ENCODE measurements around the gene SUSD6. TPM values are rescaled to one million over a fixed set of nuclear protein-coding genes. Genes with fewer than 3 reads are reported as not detected.

SUSD6 gene
- total RNA-seq, 3 donors from 2014 or later: 97.4 to 108 (median 103) TPM

DNA sequence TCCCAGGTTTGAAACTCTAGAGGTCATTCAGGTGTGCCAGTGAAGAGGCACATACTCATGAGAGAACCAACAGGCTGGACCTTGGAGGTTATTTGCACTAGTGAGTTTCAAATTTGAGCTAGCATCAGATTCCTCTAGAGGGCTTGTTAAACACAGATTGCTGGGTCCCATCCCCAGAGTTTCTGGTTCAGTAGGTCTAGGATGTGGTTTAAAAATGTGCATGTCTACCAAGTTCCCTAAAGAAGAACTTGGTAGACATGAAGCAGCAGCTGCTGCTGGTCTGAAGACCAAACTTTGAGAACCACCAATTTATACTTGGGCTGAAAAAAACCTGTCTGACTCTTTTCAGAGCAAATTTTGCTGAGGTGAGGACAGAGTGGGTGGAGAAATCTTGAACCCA lies 61.7 kb downstream of the SUSD6 start:
- Mint-ChIP-seq H3K4me1 (ENCODE audit: low read depth) (peaks cover 92% of the 10 kb centered on the region), H3K9me3 (no peaks in the 10 kb centered on the region), H3K27me3 (ENCODE audit: low read depth) (no peaks in the 10 kb centered on the region), H3K4me3 (peak overlapping the region; percentile 72), H3K36me3 (ENCODE audit: insufficient read depth) (peaks cover 30% of the 10 kb centered on the region)
- ATAC-seq (no peak), DNase-seq (no peak)

DNA sequence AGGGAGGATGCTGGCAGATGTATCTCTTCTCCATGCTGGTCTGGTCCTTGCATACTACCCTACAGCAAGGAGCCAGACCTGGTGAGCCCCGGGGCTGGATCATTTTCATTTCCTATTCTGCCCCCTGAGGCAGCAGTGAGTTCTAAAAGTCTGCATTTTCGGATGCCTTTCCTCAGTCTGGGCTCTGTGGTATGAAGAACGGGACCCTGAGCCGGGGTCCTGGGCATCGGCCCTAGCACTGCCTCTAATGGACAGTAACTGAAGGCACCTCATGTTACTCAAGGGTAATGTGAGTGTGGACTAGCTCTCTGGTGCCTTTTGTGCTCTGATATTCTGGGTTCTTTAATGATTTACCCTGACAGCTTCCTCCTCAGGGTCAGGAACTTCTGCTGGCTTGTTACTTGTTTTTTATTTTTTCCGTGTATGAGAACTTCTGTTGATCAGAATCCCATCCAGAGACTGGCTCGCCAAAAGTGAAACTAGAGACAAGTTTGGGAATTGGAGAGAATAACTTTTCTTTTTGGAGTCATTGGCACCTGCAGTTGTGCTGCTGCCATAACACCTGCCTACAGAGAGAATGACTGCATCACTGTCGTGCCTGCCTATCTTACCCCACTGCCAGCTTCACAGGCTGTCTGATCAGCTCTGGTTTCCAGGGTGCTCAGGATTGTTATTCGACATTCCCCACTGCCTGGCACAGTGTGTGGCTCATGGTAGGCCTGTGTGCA lies 62.3 kb downstream of the SUSD6 start:
- H3K36me3 Mint-ChIP-seq (ENCODE audit: insufficient read depth): peaks cover 30% of the 10 kb centered on the region
- no peaks in the 10 kb centered on the region for H3K9me3 Mint-ChIP-seq
- H3K4me1 Mint-ChIP-seq (ENCODE audit: low read depth): peaks cover 91% of the 10 kb centered on the region
- H3K27me3 Mint-ChIP-seq (ENCODE audit: low read depth): no peaks in the 10 kb centered on the region
- DNase-seq (no peak), ATAC-seq (no peak)
- H3K4me3 Mint-ChIP-seq: peak overlapping the region; percentile 72

DNA sequence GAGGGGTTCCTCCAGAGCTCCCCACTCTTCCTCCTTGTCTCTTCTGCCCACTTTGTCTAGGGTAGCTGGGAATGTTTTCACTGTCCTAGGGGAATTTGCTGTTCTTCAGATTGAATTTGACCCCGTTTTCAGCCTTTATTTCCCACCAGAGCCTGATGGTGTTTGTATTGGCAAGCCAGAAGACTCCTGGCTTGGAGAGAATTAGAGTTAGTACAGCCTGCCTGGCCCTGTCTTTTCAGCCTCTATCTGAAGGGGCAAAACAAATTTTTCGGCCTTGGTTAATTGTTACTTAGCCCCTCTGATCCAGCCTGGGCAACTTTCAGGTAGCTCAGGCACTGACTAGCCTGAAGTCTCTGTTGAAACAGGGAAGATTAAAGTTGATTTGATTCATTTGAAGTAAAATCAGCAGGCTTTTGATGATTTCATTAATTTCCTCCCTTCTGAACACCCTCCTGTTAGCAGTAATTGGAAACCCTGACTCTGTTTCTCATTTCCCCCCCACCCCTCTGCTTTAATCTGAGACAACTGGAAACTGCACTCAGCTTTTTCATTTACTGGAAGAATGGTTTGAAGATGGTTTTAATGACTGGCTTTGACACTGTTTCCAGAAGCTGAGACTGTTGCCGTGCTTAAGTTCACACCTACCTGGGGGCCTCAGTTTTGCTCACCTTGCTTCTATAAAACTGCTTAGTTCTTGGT lies 63.3 kb downstream of the SUSD6 start:
- ATAC-seq: peak; percentile 36 to 42
- no peak for DNase-seq

DNA sequence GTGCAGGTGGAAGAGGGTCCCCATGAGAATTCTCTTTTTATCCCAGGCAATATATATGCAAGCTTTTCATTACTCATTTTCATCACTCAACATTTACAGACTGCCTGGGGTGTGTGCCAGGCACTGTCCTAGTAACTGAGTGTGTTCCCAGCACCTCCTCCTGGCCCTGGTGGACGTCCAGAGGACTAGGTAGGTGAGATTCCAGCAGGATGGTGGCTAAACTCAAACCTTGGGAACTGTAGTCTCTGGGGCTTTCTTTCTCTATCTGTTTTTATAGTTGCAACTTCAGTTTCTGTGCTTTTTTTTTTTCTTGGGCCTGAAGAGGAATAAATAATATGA lies 63.8 kb downstream of the SUSD6 start:
- H3K27me3 Mint-ChIP-seq (ENCODE audit: low read depth): no peaks in the 10 kb centered on the region
- DNase-seq (no peak), ATAC-seq (no peak)
- H3K36me3 Mint-ChIP-seq (ENCODE audit: insufficient read depth): peaks cover 21% of the 10 kb centered on the region
- H3K4me3 Mint-ChIP-seq: peak overlapping the region; percentile 72
- H3K4me1 Mint-ChIP-seq (ENCODE audit: low read depth): peaks cover 81% of the 10 kb centered on the region
- no peaks in the 10 kb centered on the region for H3K9me3 Mint-ChIP-seq

More for the DNA sequence above, 63.3 kb downstream of the SUSD6 start:
- peaks cover 84% of the 10 kb centered on the region for H3K4me1 Mint-ChIP-seq (ENCODE audit: low read depth)
- H3K9me3 Mint-ChIP-seq: no peaks in the 10 kb centered on the region
- H3K36me3 Mint-ChIP-seq (ENCODE audit: insufficient read depth): peaks cover 24% of the 10 kb centered on the region
- H3K4me3 Mint-ChIP-seq: peak overlapping the region; percentile 72
- H3K27me3 Mint-ChIP-seq (ENCODE audit: low read depth): no peaks in the 10 kb centered on the region

DNA sequence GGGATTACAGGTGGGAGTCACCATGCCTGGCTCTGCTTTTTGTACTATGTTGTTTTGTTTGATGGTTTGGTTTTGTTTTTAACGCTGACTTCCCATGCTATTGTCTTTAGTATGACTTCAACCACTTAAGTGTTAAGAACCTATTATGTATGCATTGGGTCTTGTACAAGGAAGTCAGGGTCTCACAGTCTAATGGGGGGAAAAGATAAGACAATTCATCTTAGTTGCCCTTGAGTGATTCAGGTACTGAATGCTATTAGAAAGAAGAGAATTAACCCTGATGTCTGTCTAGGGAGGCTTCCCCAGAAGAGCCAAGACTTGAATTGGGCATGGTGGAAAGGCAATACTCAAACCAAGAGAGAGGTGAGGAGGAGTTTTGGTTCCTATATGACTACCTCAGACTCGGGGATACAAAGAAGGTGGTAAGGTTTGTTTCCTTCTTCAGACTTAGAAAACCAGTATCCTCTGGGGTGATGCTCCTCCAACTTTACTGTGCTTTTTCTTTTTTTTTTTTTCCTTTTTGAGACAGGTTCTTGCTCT lies 64.6 kb downstream of the SUSD6 start:
- peaks cover 81% of the 10 kb centered on the region for H3K4me1 Mint-ChIP-seq (ENCODE audit: low read depth)
- DNase-seq (no peak), ATAC-seq (peak; percentile 82 to 83)
- H3K9me3 Mint-ChIP-seq: no peaks in the 10 kb centered on the region
- peak overlapping the region; percentile 72 for H3K4me3 Mint-ChIP-seq
- H3K36me3 Mint-ChIP-seq (ENCODE audit: insufficient read depth): peaks cover 23% of the 10 kb centered on the region
- H3K27me3 Mint-ChIP-seq (ENCODE audit: low read depth): no peaks in the 10 kb centered on the region

DNA sequence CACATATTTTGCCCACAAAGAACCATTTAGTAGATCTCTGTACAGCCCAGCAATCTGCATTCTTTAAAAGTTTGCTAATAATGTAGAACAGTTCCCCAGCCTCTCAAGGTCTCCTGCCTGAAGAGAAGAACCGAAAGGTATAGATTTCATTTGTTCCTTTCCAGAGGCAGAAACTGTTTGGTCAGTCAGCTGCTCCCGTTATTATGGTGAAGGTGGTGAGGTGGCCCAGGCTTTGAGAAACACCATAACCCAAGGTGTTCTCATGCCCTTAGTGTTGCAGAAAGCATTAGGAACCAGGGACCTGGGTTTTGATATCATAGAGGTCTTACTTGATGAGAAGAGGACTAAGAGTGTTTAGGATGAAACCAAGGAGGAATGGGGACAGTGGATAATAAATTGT lies 65.3 kb downstream of the SUSD6 start:
- Mint-ChIP-seq H3K36me3 (ENCODE audit: insufficient read depth) (peaks cover 24% of the 10 kb centered on the region), H3K27me3 (ENCODE audit: low read depth) (no peaks in the 10 kb centered on the region), H3K4me1 (ENCODE audit: low read depth) (peaks cover 81% of the 10 kb centered on the region), H3K4me3 (peak overlapping the region; percentile 67), H3K9me3 (no peaks in the 10 kb centered on the region)
- no peak for ATAC-seq
- DNase-seq: no peak

DNA sequence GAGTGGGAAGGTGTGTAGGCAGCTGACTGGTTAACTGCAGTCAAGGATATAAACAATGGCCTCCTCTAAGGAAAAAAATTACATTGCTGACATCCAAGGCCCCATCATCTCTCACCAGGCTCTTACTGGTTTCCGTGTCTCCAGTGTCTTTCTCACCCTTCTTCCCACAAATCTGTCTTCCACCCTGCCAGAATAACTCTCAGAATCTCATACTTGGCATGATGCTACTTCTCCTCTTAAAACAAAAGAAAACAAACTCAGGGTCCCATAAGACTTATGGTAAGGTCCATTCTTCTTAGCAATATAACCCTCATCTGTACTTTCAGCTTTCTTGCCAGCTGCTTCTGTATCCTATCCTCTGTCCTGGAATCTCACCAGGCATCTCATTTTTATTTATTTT lies 68.9 kb downstream of the SUSD6 start:
- Mint-ChIP-seq H3K4me3 (no peak overlapping the region), H3K4me1 (ENCODE audit: low read depth) (peaks cover 81% of the 10 kb centered on the region), H3K9me3 (peaks cover 5% of the 10 kb centered on the region), H3K27me3 (ENCODE audit: low read depth) (no peaks in the 10 kb centered on the region), H3K36me3 (ENCODE audit: insufficient read depth) (peaks cover 32% of the 10 kb centered on the region)
- DNase-seq (no peak), ATAC-seq (no peak)

DNA sequence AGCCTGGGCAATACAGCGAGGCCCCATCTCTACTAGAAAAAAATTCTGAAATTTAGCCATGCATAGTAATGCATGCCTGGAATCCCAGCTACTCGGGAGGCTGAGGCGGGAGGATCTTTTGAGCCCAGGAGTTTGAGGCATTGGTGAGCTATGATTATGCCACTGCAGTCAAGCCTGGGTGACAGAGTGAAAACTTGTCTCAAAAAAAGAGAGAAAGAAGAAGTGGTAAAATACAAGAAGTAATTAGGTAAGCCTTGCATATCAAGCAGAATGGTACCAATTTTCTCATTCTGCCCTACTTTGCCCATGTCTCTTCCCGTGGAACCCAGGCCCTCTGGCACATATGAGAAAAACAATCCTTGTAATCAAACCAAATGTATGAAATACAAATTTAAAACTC lies 70.7 kb downstream of the SUSD6 start:
- no peak overlapping the region for H3K4me3 Mint-ChIP-seq
- no peak for ATAC-seq
- H3K4me1 Mint-ChIP-seq (ENCODE audit: low read depth): peaks cover 78% of the 10 kb centered on the region
- no peak for DNase-seq
- H3K27me3 Mint-ChIP-seq (ENCODE audit: low read depth): no peaks in the 10 kb centered on the region
- peaks cover 5% of the 10 kb centered on the region for H3K9me3 Mint-ChIP-seq
- peaks cover 29% of the 10 kb centered on the region for H3K36me3 Mint-ChIP-seq (ENCODE audit: insufficient read depth)

DNA sequence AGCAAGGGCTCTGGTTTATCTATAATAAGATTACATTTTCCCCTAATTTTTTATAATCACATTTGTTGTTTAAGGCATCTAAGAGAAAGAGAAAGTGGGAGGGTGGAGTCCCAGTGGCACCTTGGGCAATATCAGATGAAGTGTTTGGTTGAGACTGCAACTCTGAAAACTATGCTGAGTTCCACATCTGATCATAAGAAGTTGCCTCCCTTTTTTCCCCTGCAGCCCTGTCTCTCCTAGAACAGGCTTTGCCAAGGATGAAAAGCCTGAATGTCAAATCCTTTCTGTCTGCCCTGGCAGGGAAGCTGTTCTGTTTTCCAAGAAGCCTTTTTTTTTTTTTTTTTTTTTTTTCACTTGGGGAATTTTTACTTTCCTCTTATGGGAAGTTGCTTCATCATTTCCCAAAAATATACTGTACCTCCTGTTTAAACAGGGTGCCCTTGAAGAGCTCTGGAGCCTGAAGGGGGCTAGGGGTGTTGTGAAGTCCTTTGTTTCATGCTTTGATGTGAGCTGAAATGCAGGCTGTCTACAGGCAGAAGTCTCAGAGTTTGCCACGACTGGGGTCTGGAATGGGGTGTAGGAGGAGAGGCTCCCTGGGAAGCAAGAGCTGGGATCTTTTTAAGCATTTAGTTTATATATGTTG lies 71.3 kb downstream of the SUSD6 start:
- H3K4me3 Mint-ChIP-seq: peak overlapping the region; percentile 45
- DNase-seq (no peak), ATAC-seq (peak in 1 of 2 donors; percentile 11)
- H3K4me1 Mint-ChIP-seq (ENCODE audit: low read depth): peaks cover 78% of the 10 kb centered on the region
- no peaks in the 10 kb centered on the region for H3K27me3 Mint-ChIP-seq (ENCODE audit: low read depth)
- peaks cover 27% of the 10 kb centered on the region for H3K36me3 Mint-ChIP-seq (ENCODE audit: insufficient read depth)
- H3K9me3 Mint-ChIP-seq: peaks cover 5% of the 10 kb centered on the region

DNA sequence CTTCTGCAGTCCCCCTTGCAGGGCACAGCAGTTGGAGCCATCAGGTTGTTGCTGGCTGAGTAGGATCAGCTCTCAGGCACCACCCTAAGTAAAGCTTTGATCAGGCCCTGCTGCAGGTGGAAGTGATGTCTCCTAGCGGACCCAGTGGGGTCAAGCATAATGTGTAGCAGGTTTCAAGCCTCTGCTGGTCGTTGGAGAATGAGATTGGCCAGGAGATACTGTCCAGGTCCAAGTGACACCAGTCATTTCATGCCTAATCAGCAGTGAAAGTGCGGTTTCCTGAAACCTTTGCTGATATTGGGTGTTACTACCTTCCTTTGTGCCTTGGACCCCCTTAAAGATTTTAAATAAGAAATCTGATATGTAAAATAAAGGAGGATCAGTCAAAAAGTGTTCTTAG lies 72.6 kb downstream of the SUSD6 start:
- Mint-ChIP-seq H3K4me3 (no peak overlapping the region), H3K4me1 (ENCODE audit: low read depth) (peaks cover 82% of the 10 kb centered on the region), H3K36me3 (ENCODE audit: insufficient read depth) (peaks cover 31% of the 10 kb centered on the region), H3K9me3 (peaks cover 5% of the 10 kb centered on the region), H3K27me3 (ENCODE audit: low read depth) (no peaks in the 10 kb centered on the region)
- DNase-seq: no peak
- no peak for ATAC-seq

DNA sequence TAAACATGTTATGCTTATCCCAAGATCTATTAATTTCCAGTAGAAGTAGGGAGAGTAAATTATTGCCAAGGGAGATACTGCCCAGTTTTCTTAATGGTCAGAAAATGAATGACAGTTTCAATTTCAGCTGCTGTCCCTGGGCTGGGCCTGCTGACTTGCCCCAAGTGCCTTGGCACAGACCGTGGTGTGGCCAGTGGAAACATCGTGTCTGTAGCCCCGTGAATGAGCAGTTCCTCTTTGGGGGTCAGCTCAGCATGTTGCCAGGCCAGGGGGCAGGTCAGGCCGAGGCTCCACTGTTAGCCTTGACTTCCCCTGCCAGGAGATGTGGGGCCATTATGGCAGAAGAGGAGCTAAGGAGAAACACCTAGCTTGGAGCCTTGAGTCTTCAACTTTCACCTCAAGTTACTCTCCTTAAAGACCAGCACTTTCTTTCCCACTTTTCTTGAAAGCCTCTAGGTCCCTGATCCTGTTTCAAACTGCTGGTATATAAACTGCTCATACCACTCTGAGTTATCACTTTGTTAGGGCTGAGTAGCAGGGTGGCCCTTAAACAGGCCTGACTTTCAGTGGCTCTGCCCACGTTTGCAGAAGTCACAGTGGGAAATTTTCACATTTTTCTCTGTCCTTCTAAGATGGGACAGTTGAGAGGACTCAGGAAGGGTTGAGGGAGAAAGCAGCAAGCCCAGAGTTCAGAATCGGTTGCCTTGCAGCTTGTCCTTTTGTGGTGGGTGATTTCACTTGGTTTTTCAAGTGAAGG lies 73.2 kb downstream of the SUSD6 start:
- ATAC-seq (peak; percentile 23 to 30), DNase-seq (no peak)
- H3K27me3 Mint-ChIP-seq (ENCODE audit: low read depth): no peaks in the 10 kb centered on the region
- peaks cover 5% of the 10 kb centered on the region for H3K9me3 Mint-ChIP-seq
- no peak overlapping the region for H3K4me3 Mint-ChIP-seq
- H3K36me3 Mint-ChIP-seq (ENCODE audit: insufficient read depth): peaks cover 36% of the 10 kb centered on the region
- H3K4me1 Mint-ChIP-seq (ENCODE audit: low read depth): peaks cover 82% of the 10 kb centered on the region

DNA sequence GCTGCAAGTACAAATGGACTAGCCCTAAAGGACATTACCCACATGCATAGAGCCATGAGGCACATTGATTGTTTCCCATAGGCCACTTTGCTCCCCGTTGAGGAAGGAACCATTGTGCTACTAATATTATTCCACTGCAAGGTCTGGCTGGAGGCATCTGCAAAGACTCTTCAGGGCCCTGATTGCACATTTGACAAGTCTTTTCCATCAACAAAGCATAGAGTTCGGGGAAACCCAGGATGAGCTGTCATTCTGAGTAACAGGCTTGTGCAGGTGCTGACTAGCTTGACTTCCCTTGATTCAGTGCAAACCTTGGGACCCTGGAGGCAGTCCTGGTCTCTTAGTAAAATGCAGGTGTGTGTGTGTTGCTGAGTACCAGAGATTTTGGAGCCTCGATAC lies 73.8 kb downstream of the SUSD6 start:
- ATAC-seq: peak; percentile 94
- peak overlapping the region; percentile 47 for H3K4me3 Mint-ChIP-seq
- H3K27me3 Mint-ChIP-seq (ENCODE audit: low read depth): no peaks in the 10 kb centered on the region
- H3K4me1 Mint-ChIP-seq (ENCODE audit: low read depth): peaks cover 82% of the 10 kb centered on the region
- peaks cover 38% of the 10 kb centered on the region for H3K36me3 Mint-ChIP-seq (ENCODE audit: insufficient read depth)
- peaks cover 5% of the 10 kb centered on the region for H3K9me3 Mint-ChIP-seq
- peak; percentile 61 for DNase-seq

DNA sequence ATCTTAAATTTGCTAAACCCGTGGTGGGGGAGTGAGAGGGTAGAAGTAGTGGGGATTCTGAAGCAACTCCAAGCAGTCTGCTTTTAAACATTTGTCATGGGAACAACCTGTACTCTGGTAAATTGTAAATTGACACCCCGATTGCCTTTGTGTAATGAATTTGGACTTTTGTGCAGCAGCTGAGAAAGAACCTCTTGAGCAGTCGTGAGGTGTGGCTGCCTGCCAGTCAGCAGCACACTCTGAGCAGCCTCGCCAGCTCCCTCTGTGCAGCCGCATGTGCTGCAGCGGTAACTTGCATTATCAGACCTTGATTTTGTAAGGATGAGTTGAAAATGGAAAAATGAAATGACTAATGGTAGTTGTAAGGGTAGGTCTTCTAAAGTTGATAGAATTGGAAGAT lies 74.3 kb downstream of the SUSD6 start:
- H3K4me3 Mint-ChIP-seq: peak overlapping the region; percentile 47
- no peaks in the 10 kb centered on the region for H3K27me3 Mint-ChIP-seq (ENCODE audit: low read depth)
- peaks cover 35% of the 10 kb centered on the region for H3K36me3 Mint-ChIP-seq (ENCODE audit: insufficient read depth)
- peaks cover 79% of the 10 kb centered on the region for H3K4me1 Mint-ChIP-seq (ENCODE audit: low read depth)
- H3K9me3 Mint-ChIP-seq: peaks cover 5% of the 10 kb centered on the region
- peak; percentile 58 to 67 for ATAC-seq
- DNase-seq: peak; percentile 19

Measured in activated T-cell treated with anti-CD3 and anti-CD28 coated beads, Interleukin-2, amount 50 U/mL, for 4 hours (primary cell).